GM23338 (cell line): Measurements from ENCODE around the gene MROH7. TPM values are rescaled to one million over a fixed set of nuclear protein-coding genes. Genes with fewer than 3 reads are reported as not detected.

Experiments
- ATAC-seq: fragments of 200-7000 bp; cut with Tn5 transposase; 3 replicates; pipeline ENCODE4 v1.9.1; 2020
- DNase-seq: peaks from one replicate; pipeline ENCODE4 v3.0.0-alpha.2; 2015; ENCODE audit warnings: low spot score
- H2AFZ ChIP-seq: fragments of 200-600 bp; sonication (generic); 2 replicates; pipeline ENCODE4 v1.8.0; 2016; ENCODE audit warnings: antibody characterized with exemption, mild to moderate bottlenecking, moderate library complexity
- H3F3A ChIP-seq: fragments of 200-600 bp; sonication (generic); replicated peaks from 2 replicates; pipeline ENCODE4 v1.8.0; 2017; ENCODE audit warnings: antibody characterized with exemption, mixed run types, low read depth
- H3K27ac ChIP-seq: fragments of 200-600 bp; sonication (generic); 2 replicates; pipeline ENCODE4 v1.6.1; 2016; ENCODE audit warnings: low read depth
- H3K27me3 ChIP-seq: fragments of 200-600 bp; sonication (generic); 2 replicates; pipeline ENCODE4 v1.8.0; 2016; ENCODE audit warnings: mild to moderate bottlenecking, mixed run types, moderate library complexity; ENCODE audit not compliant: insufficient read depth
- H3K36me3 ChIP-seq: fragments of 200-600 bp; sonication (generic); 2 replicates; pipeline ENCODE4 v1.8.0; 2016; ENCODE audit warnings: mild to moderate bottlenecking; ENCODE audit not compliant: insufficient read depth
- H3K4me1 ChIP-seq: fragments of 200-600 bp; sonication (generic); 2 replicates; pipeline ENCODE4 v1.8.0; 2016; ENCODE audit warnings: mild to moderate bottlenecking, moderate library complexity; ENCODE audit not compliant: insufficient read depth
- H3K4me2 ChIP-seq: fragments of 200-600 bp; sonication (generic); 2 replicates; pipeline ENCODE4 v1.7.1; 2017; ENCODE audit warnings: mixed run types
- H3K4me3 ChIP-seq: fragments of 200-600 bp; sonication (generic); 2 replicates; pipeline ENCODE4 v1.6.1; 2016; ENCODE audit warnings: mixed run types
- H3K79me2 ChIP-seq: fragments of 200-600 bp; sonication (generic); replicated peaks from 2 replicates; pipeline ENCODE4 v1.8.0; 2017; ENCODE audit warnings: mild to moderate bottlenecking; ENCODE audit not compliant: insufficient read depth
- H3K9me2 ChIP-seq: fragments of 200-600 bp; sonication (generic); 2 replicates; pipeline ENCODE4 v1.8.0; 2017; ENCODE audit not compliant: insufficient read depth
- H4K20me1 ChIP-seq: fragments of 200-600 bp; sonication (generic); replicated peaks from 2 replicates; pipeline ENCODE4 v1.8.0; 2017; ENCODE audit warnings: mild to moderate bottlenecking; ENCODE audit not compliant: insufficient read depth
- H3K27ac Mint-ChIP-seq: 2 replicates; pipeline ENCODE4 v1.8.0; 2020; ENCODE audit warnings: inconsistent platforms, mild to moderate bottlenecking, moderate library complexity, mixed read lengths
- H3K27me3 Mint-ChIP-seq: 3 replicates; pipeline ENCODE4 v1.8.0; 2022; ENCODE audit warnings: low read depth, mild to moderate bottlenecking, moderate library complexity, mixed read lengths, inconsistent platforms; ENCODE audit not compliant: insufficient read depth, poor library complexity
- H3K36me3 Mint-ChIP-seq: 3 replicates; pipeline ENCODE4 v1.8.0; 2021; ENCODE audit warnings: low read depth, mild to moderate bottlenecking, inconsistent platforms, moderate library complexity, mixed read lengths
- H3K4me1 Mint-ChIP-seq: 3 replicates; pipeline ENCODE4 v1.8.0; 2020; ENCODE audit warnings: mild to moderate bottlenecking, inconsistent platforms, mixed read lengths
- H3K4me3 Mint-ChIP-seq: 3 replicates; pipeline ENCODE4 v1.8.0; 2021; ENCODE audit warnings: moderate library complexity, mild to moderate bottlenecking, inconsistent platforms, mixed read lengths
- H3K9me3 Mint-ChIP-seq: 3 replicates; pipeline ENCODE4 v1.8.0; 2020; ENCODE audit warnings: moderate library complexity, mild to moderate bottlenecking, inconsistent platforms, mixed read lengths
- CREB1 ChIP-seq: fragments of 250-450 bp; sonication (Bioruptor Pico); IDR thresholded peaks from 2 replicates; pipeline ENCODE4 v1.5.0; 2020; ENCODE audit warnings: low read depth, mild to moderate bottlenecking, moderate library complexity
- EZH2 ChIP-seq: fragments of 200-600 bp; sonication (generic); IDR thresholded peaks from one replicate; pipeline ENCODE4 v1.8.0; 2017; ENCODE audit warnings: antibody characterized with exemption, mild to moderate bottlenecking, low read depth; ENCODE audit not compliant: unreplicated experiment
- EZH2phosphoT487 ChIP-seq: fragments of 200-600 bp; sonication (generic); IDR thresholded peaks from one replicate; pipeline ENCODE4 v1.8.1; 2018; ENCODE audit warnings: antibody characterized with exemption; ENCODE audit not compliant: unreplicated experiment
- JUNB ChIP-seq: IDR thresholded peaks from one replicate; pipeline ENCODE4 v1.6.1; 2016; ENCODE audit warnings: antibody characterized with exemption; ENCODE audit not compliant: unreplicated experiment
- ZNF114 ChIP-seq: fragments of 250-450 bp; sonication (Bioruptor Pico); IDR thresholded peaks from 2 replicates; pipeline ENCODE4 v1.5.0; 2020; ENCODE audit warnings: mild to moderate bottlenecking, moderate library complexity
- ZNF331 ChIP-seq: fragments of 250-450 bp; sonication (Bioruptor Pico); IDR thresholded peaks from 2 replicates; pipeline ENCODE4 v1.5.0; 2020; ENCODE audit warnings: low read depth, mild to moderate bottlenecking, moderate library complexity
- polyA plus RNA-seq: library from polyadenylated mRNA; unstranded; fragments of >200 nt; fragmentation: Nextera tagmentation; extraction: Ambion mirVana; gene quantifications from 2 replicates; pipeline ENCODE4 v1.2.1, GENCODE V29; 2016
- total RNA-seq: library from RNA; depleted of rRNA; stranded (reverse); fragments of >200 nt; shearing (Covaris generic); gene quantifications from 2 replicates; pipeline ENCODE4 v1.2.3, GENCODE V29; 2014
- TF ChIP-seq, protein P1 (sequence below): IDR thresholded peaks from one replicate; pipeline ENCODE4 v1.6.1; 2018; ENCODE audit warnings: antibody characterized with exemption; ENCODE audit not compliant: unreplicated experiment
- TF ChIP-seq, protein P2 (sequence below), 2 experiments: fragments of 200-600 bp in 1 of 2; sonication (generic) in 1 of 2; conservative IDR thresholded peaks; 2 replicates each; pipeline versions ENCODE4 v1.5.1 to v1.6.1; 2016 to 2017; ENCODE audit warnings: antibody characterized with exemption in 2 of 2, low read depth in 2 of 2, mild to moderate bottlenecking in 2 of 2, moderate library complexity in 1 of 2

Gene MROH7
- total and polyA plus RNA-seq, 2 experiments from 2014 or later, result 0.17 TPM; not detected in 1

GRCh38 chr1:54721719-54722118, 80.1 kb downstream of the MROH7 start:
- no peak for ATAC-seq
- TF ChIP-seq, protein P1, sequence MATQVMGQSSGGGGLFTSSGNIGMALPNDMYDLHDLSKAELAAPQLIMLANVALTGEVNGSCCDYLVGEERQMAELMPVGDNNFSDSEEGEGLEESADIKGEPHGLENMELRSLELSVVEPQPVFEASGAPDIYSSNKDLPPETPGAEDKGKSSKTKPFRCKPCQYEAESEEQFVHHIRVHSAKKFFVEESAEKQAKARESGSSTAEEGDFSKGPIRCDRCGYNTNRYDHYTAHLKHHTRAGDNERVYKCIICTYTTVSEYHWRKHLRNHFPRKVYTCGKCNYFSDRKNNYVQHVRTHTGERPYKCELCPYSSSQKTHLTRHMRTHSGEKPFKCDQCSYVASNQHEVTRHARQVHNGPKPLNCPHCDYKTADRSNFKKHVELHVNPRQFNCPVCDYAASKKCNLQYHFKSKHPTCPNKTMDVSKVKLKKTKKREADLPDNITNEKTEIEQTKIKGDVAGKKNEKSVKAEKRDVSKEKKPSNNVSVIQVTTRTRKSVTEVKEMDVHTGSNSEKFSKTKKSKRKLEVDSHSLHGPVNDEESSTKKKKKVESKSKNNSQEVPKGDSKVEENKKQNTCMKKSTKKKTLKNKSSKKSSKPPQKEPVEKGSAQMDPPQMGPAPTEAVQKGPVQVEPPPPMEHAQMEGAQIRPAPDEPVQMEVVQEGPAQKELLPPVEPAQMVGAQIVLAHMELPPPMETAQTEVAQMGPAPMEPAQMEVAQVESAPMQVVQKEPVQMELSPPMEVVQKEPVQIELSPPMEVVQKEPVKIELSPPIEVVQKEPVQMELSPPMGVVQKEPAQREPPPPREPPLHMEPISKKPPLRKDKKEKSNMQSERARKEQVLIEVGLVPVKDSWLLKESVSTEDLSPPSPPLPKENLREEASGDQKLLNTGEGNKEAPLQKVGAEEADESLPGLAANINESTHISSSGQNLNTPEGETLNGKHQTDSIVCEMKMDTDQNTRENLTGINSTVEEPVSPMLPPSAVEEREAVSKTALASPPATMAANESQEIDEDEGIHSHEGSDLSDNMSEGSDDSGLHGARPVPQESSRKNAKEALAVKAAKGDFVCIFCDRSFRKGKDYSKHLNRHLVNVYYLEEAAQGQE, result no peak
- TF ChIP-seq ZNF331 (CRISPR knock-in tag) (no peak), JUNB (no peak), EZH2 (no peak), CREB1 (no peak), EZH2phosphoT487 (no peak)

DNA sequence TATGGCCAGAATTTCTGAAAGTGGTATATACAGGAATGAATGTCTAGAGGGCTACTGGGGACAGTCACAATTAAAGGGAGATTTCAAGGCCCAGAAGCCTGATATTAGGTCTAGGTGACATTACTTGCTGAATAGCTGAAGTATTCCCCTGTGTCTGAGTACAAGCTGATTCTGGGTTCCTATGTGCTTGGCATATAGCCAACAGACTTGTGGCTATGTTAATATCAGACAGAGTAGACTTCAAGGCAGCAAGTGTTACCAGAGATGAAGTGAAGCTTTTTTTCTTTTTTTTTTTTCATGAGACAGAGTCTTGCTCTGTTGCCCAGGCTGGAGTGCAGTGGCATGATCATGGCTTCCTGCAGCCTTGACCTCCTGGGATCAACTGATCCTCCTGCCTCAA, 82.4 kb downstream of the MROH7 start:
- Mint-ChIP-seq H3K36me3 (peaks cover 74% of the 10 kb centered on the region), H3K27me3 (peaks cover 4% of the 10 kb centered on the region), H3K27ac (no peak overlapping the region), H3K9me3 (peaks cover 5% of the 10 kb centered on the region; the same call in 2 of the 3 replicates), H3K4me1 (no peaks in the 10 kb centered on the region), H3K4me3 (no peak overlapping the region)
- no peak for DNase-seq
- Histone ChIP-seq H3K4me1 (no peaks in the 10 kb centered on the region), H3K79me2 (no peaks in the 10 kb centered on the region), H3K36me3 (peaks cover 46% of the 10 kb centered on the region), H3K27ac (no peak overlapping the region), H3K9me2 (no peaks in the 10 kb centered on the region), H3K4me3 (no peak overlapping the region), H4K20me1 (no peaks in the 10 kb centered on the region), H3K4me2 (no peak overlapping the region), H3F3A (no peaks in the 10 kb centered on the region), H3K27me3 (no peaks in the 10 kb centered on the region), H2AFZ (no peak overlapping the region)
- TF ChIP-seq JUNB (no peak), ZNF114 (CRISPR knock-in tag) (no peak), ZNF331 (CRISPR knock-in tag) (no peak)
- TF ChIP-seq, protein P2, sequence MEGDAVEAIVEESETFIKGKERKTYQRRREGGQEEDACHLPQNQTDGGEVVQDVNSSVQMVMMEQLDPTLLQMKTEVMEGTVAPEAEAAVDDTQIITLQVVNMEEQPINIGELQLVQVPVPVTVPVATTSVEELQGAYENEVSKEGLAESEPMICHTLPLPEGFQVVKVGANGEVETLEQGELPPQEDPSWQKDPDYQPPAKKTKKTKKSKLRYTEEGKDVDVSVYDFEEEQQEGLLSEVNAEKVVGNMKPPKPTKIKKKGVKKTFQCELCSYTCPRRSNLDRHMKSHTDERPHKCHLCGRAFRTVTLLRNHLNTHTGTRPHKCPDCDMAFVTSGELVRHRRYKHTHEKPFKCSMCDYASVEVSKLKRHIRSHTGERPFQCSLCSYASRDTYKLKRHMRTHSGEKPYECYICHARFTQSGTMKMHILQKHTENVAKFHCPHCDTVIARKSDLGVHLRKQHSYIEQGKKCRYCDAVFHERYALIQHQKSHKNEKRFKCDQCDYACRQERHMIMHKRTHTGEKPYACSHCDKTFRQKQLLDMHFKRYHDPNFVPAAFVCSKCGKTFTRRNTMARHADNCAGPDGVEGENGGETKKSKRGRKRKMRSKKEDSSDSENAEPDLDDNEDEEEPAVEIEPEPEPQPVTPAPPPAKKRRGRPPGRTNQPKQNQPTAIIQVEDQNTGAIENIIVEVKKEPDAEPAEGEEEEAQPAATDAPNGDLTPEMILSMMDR (conservative IDR thresholded peaks at IDR 0.05; ENCODE audit: low read depth in 2 of 2), result no peak
- TF ChIP-seq, protein P1, result no peak
- no peak for ATAC-seq

More at GRCh38 chr1:54721719-54722118, 80.1 kb downstream of the MROH7 start:
- Mint-ChIP-seq H3K4me1 (no peaks in the 10 kb centered on the region), H3K36me3 (peaks cover 70% of the 10 kb centered on the region), H3K27ac (no peak overlapping the region), H3K9me3 (peaks cover 5% of the 10 kb centered on the region; the same call in 2 of the 3 replicates), H3K4me3 (no peak overlapping the region), H3K27me3 (peaks cover 4% of the 10 kb centered on the region)
- H3K79me2 ChIP-seq, result peaks cover 12% of the 10 kb centered on the region
- peaks cover under 1% of the 10 kb centered on the region; the same call in 1 of the 2 replicates for H3K4me1 ChIP-seq
- H2AFZ ChIP-seq, result no peak overlapping the region
- H3F3A ChIP-seq, result no peaks in the 10 kb centered on the region
- no peaks in the 10 kb centered on the region for H3K9me2 ChIP-seq
- H3K4me2 ChIP-seq, result no peak overlapping the region
- no peak overlapping the region for H3K27ac ChIP-seq
- DNase-seq, result no peak
- H3K27me3 ChIP-seq, result no peaks in the 10 kb centered on the region
- H3K4me3 ChIP-seq, result no peak overlapping the region
- no peaks in the 10 kb centered on the region for H4K20me1 ChIP-seq
- H3K36me3 ChIP-seq, result peaks cover 44% of the 10 kb centered on the region
